ENCODE data around the gene MCRS1.
"Not testable (repeated sequence)": the region's sequence is repeated elsewhere in the genome, so short reads cannot be mapped to it uniquely, and the experiment has no call there.

Gene MCRS1

GRCh38 chr12:49541911-49542505, 25.9 kb downstream of the MCRS1 start:
- Mint-ChIP-seq H3K4me3 (no peak overlapping the region), H3K27ac (no peak overlapping the region), H3K36me3 (no peaks in the 10 kb centered on the region), H3K27me3 (no peaks in the 10 kb centered on the region), H3K4me1 (peaks cover 17% of the 10 kb centered on the region), H3K9me3 (no peaks in the 10 kb centered on the region)

- peaks cover 17% of the 10 kb centered on the region for H3K4me1 Mint-ChIP-seq
- no peaks in the 10 kb centered on the region for H3K36me3 Mint-ChIP-seq
- H3K27ac Mint-ChIP-seq = no peak overlapping the region
- no peaks in the 10 kb centered on the region for H3K27me3 Mint-ChIP-seq
- H3K9me3 Mint-ChIP-seq = no peaks in the 10 kb centered on the region
- peak overlapping the region; percentile 20 for H3K4me3 Mint-ChIP-seq
Measured at GRCh38 chr12:49541140-49541861, 26.6 kb downstream of the MCRS1 start.

- peaks cover 17% of the 10 kb centered on the region for H3K4me1 Mint-ChIP-seq
- peak overlapping the region; percentile 19 for H3K27ac Mint-ChIP-seq
- no peaks in the 10 kb centered on the region for H3K27me3 Mint-ChIP-seq
- H3K36me3 Mint-ChIP-seq = no peaks in the 10 kb centered on the region
- H3K9me3 Mint-ChIP-seq = no peaks in the 10 kb centered on the region
- peak overlapping the region; percentile 50 for H3K4me3 Mint-ChIP-seq
Measured at GRCh38 chr12:49540229-49541139, 27.5 kb downstream of the MCRS1 start.

GRCh38 chr12:49539406-49540228, 28.3 kb downstream of the MCRS1 start:
- Mint-ChIP-seq H3K27ac (peak overlapping the region; percentile 17), H3K27me3 (no peaks in the 10 kb centered on the region), H3K36me3 (no peaks in the 10 kb centered on the region), H3K9me3 (no peaks in the 10 kb centered on the region), H3K4me1 (peaks cover 17% of the 10 kb centered on the region), H3K4me3 (peak overlapping the region; percentile 64)

GRCh38 chr12:49538510-49539403, 29.2 kb downstream of the MCRS1 start, which contains the start of gene KCNH3:
TSS of gene KCNH3 (plus strand) at chr12:49539030. CDS start at chr12:49539417, 387 bp downstream.
- H3K9me3 Mint-ChIP-seq = no peaks in the 10 kb centered on the region
- H3K27me3 Mint-ChIP-seq = no peaks in the 10 kb centered on the region
- peaks cover 17% of the 10 kb centered on the region for H3K4me1 Mint-ChIP-seq
- H3K27ac Mint-ChIP-seq = peak within 1 kb of the TSS; percentile 17
- peak within 1 kb of the TSS; percentile 85 for H3K4me3 Mint-ChIP-seq
- no peaks in the 10 kb centered on the region for H3K36me3 Mint-ChIP-seq

- peaks cover 17% of the 10 kb centered on the region for H3K4me1 Mint-ChIP-seq
- no peaks in the 10 kb centered on the region for H3K36me3 Mint-ChIP-seq
- peak overlapping the region; percentile 85 for H3K4me3 Mint-ChIP-seq
- no peaks in the 10 kb centered on the region for H3K9me3 Mint-ChIP-seq
- no peak overlapping the region for H3K27ac Mint-ChIP-seq
- no peaks in the 10 kb centered on the region for H3K27me3 Mint-ChIP-seq
Measured at GRCh38 chr12:49537752-49538509, 30.0 kb downstream of the MCRS1 start.

- no peaks in the 10 kb centered on the region for H3K36me3 Mint-ChIP-seq
- H3K27ac Mint-ChIP-seq = no peak overlapping the region
- peak overlapping the region; percentile 85 for H3K4me3 Mint-ChIP-seq
Measured at GRCh38 chr12:49537231-49537751, 30.7 kb downstream of the MCRS1 start.

GRCh38 chr12:49536526-49537071, 31.3 kb downstream of the MCRS1 start:
- Mint-ChIP-seq H3K27me3 (no peaks in the 10 kb centered on the region), H3K36me3 (no peaks in the 10 kb centered on the region), H3K9me3 (no peaks in the 10 kb centered on the region), H3K27ac (peak overlapping the region; percentile 26), H3K4me3 (peak overlapping the region; percentile 19), H3K4me1 (peaks cover 14% of the 10 kb centered on the region)

More at GRCh38 chr12:49537231-49537751, 30.7 kb downstream of the MCRS1 start:
- H3K9me3 Mint-ChIP-seq = no peaks in the 10 kb centered on the region
- peaks cover 16% of the 10 kb centered on the region for H3K4me1 Mint-ChIP-seq
- H3K27me3 Mint-ChIP-seq = no peaks in the 10 kb centered on the region

GRCh38 chr12:49535921-49536525, 31.9 kb downstream of the MCRS1 start:
- peaks cover 9% of the 10 kb centered on the region for H3K4me1 Mint-ChIP-seq
- H3K9me3 Mint-ChIP-seq = no peaks in the 10 kb centered on the region
- H3K27me3 Mint-ChIP-seq = no peaks in the 10 kb centered on the region
- no peak overlapping the region for H3K4me3 Mint-ChIP-seq
- H3K27ac Mint-ChIP-seq = no peak overlapping the region
- H3K36me3 Mint-ChIP-seq = no peaks in the 10 kb centered on the region

GRCh38 chr12:49534731-49535278, 33.1 kb downstream of the MCRS1 start:
- H3K27ac Mint-ChIP-seq = no peak overlapping the region
- H3K36me3 Mint-ChIP-seq = no peaks in the 10 kb centered on the region
- H3K4me3 Mint-ChIP-seq = no peak overlapping the region
- no peaks in the 10 kb centered on the region for H3K27me3 Mint-ChIP-seq
- no peaks in the 10 kb centered on the region for H3K4me1 Mint-ChIP-seq
- H3K9me3 Mint-ChIP-seq = no peaks in the 10 kb centered on the region

GRCh38 chr12:49534122-49534521, 33.8 kb downstream of the MCRS1 start:
- H3K27ac Mint-ChIP-seq, H3K9me3 Mint-ChIP-seq, H3K4me3 Mint-ChIP-seq, H3K27me3 Mint-ChIP-seq, H3K36me3 Mint-ChIP-seq, H3K4me1 Mint-ChIP-seq: not testable (repeated sequence)

GRCh38 chr12:49533331-49533730, 34.6 kb downstream of the MCRS1 start:
- no peak overlapping the region for H3K27ac Mint-ChIP-seq
- no peaks in the 10 kb centered on the region for H3K4me1 Mint-ChIP-seq
- no peak overlapping the region for H3K4me3 Mint-ChIP-seq
- H3K36me3 Mint-ChIP-seq = no peaks in the 10 kb centered on the region
- no peaks in the 10 kb centered on the region for H3K27me3 Mint-ChIP-seq
- no peaks in the 10 kb centered on the region for H3K9me3 Mint-ChIP-seq

- Mint-ChIP-seq H3K4me1 (no peaks in the 10 kb centered on the region), H3K27me3 (no peaks in the 10 kb centered on the region), H3K36me3 (no peaks in the 10 kb centered on the region), H3K4me3 (no peak overlapping the region), H3K9me3 (no peaks in the 10 kb centered on the region), H3K27ac (no peak overlapping the region)
Measured at GRCh38 chr12:49531745-49532144, 36.2 kb downstream of the MCRS1 start.
